Measurements from ENCODE around the gene BOLA2B.

- no peak for TF ChIP-seq RARB (CRISPR knock-in tag; IDR thresholded peaks at IDR 0.05)
- TF ChIP-seq ESRRG (CRISPR knock-in tag; IDR thresholded peaks at IDR 0.05) = no peak
These were observed 5.4 kb downstream of the BOLA2B start for GRCh38 chr16:30187971-30188561.
